PC-9 (cell line): ENCODE results near the gene POLDIP2. TPM values are rescaled to one million over a fixed set of nuclear protein-coding genes. Genes with fewer than 3 reads are reported as not detected.

Experiments
- BruUV-seq: library from RNA; stranded (reverse); fragments of 400-500 nt; replicated peaks from 2 replicates; lab custom pipeline; 2021; lab: Mats Ljungman, UMichigan
- CTCF ChIA-PET: fragments of 300-600 bp; sonication (Branson Sonifier 250); formaldehyde crosslinking; loops from one replicate; lab custom pipeline; 2022; ENCODE audit warnings: antibody characterized with exemption; lab: Charles Lee
- POLR2A ChIA-PET: fragments of 300-600 bp; sonication (Branson Sonifier 250); formaldehyde crosslinking; loops from one replicate; lab custom pipeline; 2022; ENCODE audit warnings: antibody characterized with exemption; ENCODE audit not compliant: unreplicated experiment; lab: Charles Lee
- DNase-seq, 2 experiments: peaks; one replicate each; pipeline versions ENCODE4 v3.0.0 to v3.0.0-alpha.2; 2015 to 2022; ENCODE audit warnings: mixed read lengths in 1 of 2
- H2AFZ ChIP-seq: fragments of 200-600 bp; sonication (generic); 2 replicates; pipeline ENCODE4 v1.8.1; 2017; ENCODE audit warnings: antibody characterized with exemption
- H3F3A ChIP-seq: fragments of 200-600 bp; sonication (generic); 2 replicates; pipeline ENCODE4 v1.8.1; 2017; ENCODE audit warnings: antibody characterized with exemption, mild to moderate bottlenecking, low read depth; ENCODE audit not compliant: insufficient read depth
- H3K27ac ChIP-seq: fragments of 200-600 bp; sonication (generic); 2 replicates; pipeline ENCODE4 v1.6.1; 2016; ENCODE audit warnings: mixed run types
- H3K27me3 ChIP-seq: fragments of 200-600 bp; sonication (generic); 2 replicates; pipeline ENCODE4 v1.6.1; 2016; ENCODE audit warnings: low read depth, mixed run types; ENCODE audit not compliant: insufficient read depth
- H3K36me3 ChIP-seq: fragments of 200-600 bp; sonication (generic); 2 replicates; pipeline ENCODE4 v1.6.1; 2016; ENCODE audit warnings: low read depth, mixed run types
- H3K4me1 ChIP-seq: fragments of 200-600 bp; sonication (generic); replicated peaks from 2 replicates; pipeline ENCODE4 v1.6.1; 2016; ENCODE audit warnings: mixed run types; ENCODE audit not compliant: insufficient read depth
- H3K4me2 ChIP-seq: fragments of 200-600 bp; sonication (generic); 2 replicates; pipeline ENCODE4 v1.6.1; 2017; ENCODE audit warnings: mixed run types
- H3K4me3 ChIP-seq: fragments of 200-600 bp; sonication (generic); 2 replicates; pipeline ENCODE4 v1.6.1; 2016; ENCODE audit warnings: mixed run types
- H3K79me2 ChIP-seq: fragments of 200-600 bp; sonication (generic); 2 replicates; pipeline ENCODE4 v1.6.1; 2017; ENCODE audit warnings: low read depth, mixed run types
- H3K9me2 ChIP-seq: fragments of 200-600 bp; sonication (generic); 2 replicates; pipeline ENCODE4 v1.8.1; 2017; ENCODE audit warnings: mild to moderate bottlenecking; ENCODE audit not compliant: insufficient read depth
- H3K9me3 ChIP-seq: fragments of 200-600 bp; sonication (generic); 2 replicates; pipeline ENCODE4 v1.8.1; 2016; ENCODE audit warnings: low read depth; ENCODE audit not compliant: insufficient read depth
- H4K20me1 ChIP-seq: fragments of 200-600 bp; sonication (generic); 2 replicates; pipeline ENCODE4 v1.8.1; 2017; ENCODE audit not compliant: insufficient read depth
- EZH2 ChIP-seq: fragments of 200-600 bp; sonication (generic); IDR thresholded peaks from 2 replicates; pipeline ENCODE4 v1.8.0; 2017; ENCODE audit warnings: antibody characterized with exemption, low read depth
- intact Hi-C: fragments of 100-400 bp; cut with micrococcal nuclease; formaldehyde crosslinking; loops from one replicate; pipeline ENCODE4 v1.10.0; 2022; ENCODE audit not compliant: unreplicated experiment
- total RNA-seq: library from RNA; stranded (reverse); gene quantifications from 2 replicates; pipeline ENCODE4 v1.2.3, GENCODE V29; 2021
- TF ChIP-seq, protein P1 (sequence below): fragments of 200-600 bp; sonication (generic); conservative IDR thresholded peaks from 2 replicates; pipeline ENCODE4 v1.6.1; 2017; ENCODE audit warnings: mixed run types, antibody characterized with exemption, mild to moderate bottlenecking, moderate library complexity

POLDIP2 gene
- total RNA-seq, 1 experiment from 2014 or later, result 98.2 TPM

DNA sequence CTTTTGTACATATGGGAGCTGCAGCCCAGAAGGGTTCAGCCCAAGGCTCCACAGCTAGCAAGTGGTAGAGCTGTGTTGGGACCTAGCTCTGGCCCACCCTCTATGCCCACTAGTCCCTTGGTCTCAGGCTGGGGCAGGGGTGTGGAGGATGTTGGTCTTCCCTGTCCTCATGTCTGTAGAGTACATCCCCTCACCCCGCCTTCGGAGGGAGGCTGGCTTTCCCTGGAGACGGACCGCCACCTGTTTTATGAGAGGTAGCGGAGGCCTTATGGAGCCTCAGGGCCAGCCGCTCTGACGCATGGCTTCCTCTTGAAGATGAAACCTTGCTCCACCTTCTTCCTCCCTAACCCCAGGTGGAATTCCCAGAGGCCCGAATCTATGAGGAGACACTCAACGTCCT lies 13.3 kb downstream of the POLDIP2 start:
- no TSS peak for BruUV-seq
- intact Hi-C loops, result no loop called here

DNA sequence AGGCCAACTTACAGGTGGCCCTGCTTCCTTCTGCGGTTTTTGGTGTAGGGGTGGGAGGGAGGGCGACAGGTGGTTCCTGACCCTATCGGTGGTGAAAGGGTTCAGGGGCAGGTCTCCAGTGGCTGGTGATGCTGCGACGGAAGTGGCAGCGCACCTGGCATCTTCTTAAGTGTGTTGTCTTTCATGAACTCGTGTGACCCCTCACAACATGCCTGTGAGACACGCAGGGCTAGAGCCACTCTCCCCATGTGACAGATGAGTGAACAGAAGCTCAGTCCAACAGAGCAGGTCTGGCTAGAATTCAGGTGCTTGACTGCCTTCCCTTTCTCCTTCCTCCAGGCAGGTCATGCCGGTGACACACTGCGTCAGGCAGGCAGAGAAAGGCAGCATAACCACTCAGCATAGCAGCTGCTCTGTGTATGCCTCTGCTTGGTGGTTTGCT lies 13.8 kb downstream of the POLDIP2 start:
- Histone ChIP-seq H3K27ac (no peak overlapping the region), H3K4me2 (no peak overlapping the region), H3K4me3 (no peak overlapping the region), H3K9me2 (no peaks in the 10 kb centered on the region), H3K9me3 (no peaks in the 10 kb centered on the region), H2AFZ (no peak overlapping the region), H3K27me3 (no peaks in the 10 kb centered on the region), H3K4me1 (peaks cover 26% of the 10 kb centered on the region), H3K79me2 (peaks cover 2% of the 10 kb centered on the region; the same call in 1 of the 2 replicates), H4K20me1 (peaks cover 6% of the 10 kb centered on the region), H3K36me3 (peaks cover 24% of the 10 kb centered on the region), H3F3A (peaks cover 39% of the 10 kb centered on the region)
- ChIA-PET POLR2A (no interaction called here), CTCF (no interaction called here)
- TF ChIP-seq EZH2, result no peak
- TF ChIP-seq, protein P1, sequence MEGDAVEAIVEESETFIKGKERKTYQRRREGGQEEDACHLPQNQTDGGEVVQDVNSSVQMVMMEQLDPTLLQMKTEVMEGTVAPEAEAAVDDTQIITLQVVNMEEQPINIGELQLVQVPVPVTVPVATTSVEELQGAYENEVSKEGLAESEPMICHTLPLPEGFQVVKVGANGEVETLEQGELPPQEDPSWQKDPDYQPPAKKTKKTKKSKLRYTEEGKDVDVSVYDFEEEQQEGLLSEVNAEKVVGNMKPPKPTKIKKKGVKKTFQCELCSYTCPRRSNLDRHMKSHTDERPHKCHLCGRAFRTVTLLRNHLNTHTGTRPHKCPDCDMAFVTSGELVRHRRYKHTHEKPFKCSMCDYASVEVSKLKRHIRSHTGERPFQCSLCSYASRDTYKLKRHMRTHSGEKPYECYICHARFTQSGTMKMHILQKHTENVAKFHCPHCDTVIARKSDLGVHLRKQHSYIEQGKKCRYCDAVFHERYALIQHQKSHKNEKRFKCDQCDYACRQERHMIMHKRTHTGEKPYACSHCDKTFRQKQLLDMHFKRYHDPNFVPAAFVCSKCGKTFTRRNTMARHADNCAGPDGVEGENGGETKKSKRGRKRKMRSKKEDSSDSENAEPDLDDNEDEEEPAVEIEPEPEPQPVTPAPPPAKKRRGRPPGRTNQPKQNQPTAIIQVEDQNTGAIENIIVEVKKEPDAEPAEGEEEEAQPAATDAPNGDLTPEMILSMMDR, result no peak
- intact Hi-C loops, result no loop called here
- BruUV-seq, result no TSS peak
- no peak for DNase-seq

More for the DNA sequence above, 13.3 kb downstream of the POLDIP2 start:
- H3K4me2 ChIP-seq, result no peak overlapping the region
- no peak for DNase-seq
- H3K4me3 ChIP-seq, result no peak overlapping the region
- H3K9me2 ChIP-seq, result no peaks in the 10 kb centered on the region
- H3K4me1 ChIP-seq, result peaks cover 26% of the 10 kb centered on the region
- peaks cover 3% of the 10 kb centered on the region; the same call in 1 of the 2 replicates for H4K20me1 ChIP-seq
- no peaks in the 10 kb centered on the region for H3K79me2 ChIP-seq
- peaks cover 24% of the 10 kb centered on the region for H3K36me3 ChIP-seq
- no peak overlapping the region for H3K27ac ChIP-seq
- H3F3A ChIP-seq, result peaks cover 44% of the 10 kb centered on the region
- ChIA-PET CTCF (no interaction called here), POLR2A (no interaction called here)
- H3K27me3 ChIP-seq, result no peaks in the 10 kb centered on the region
- no peak for TF ChIP-seq EZH2
- TF ChIP-seq, protein P1, result no peak
- H2AFZ ChIP-seq, result no peak overlapping the region
- no peaks in the 10 kb centered on the region for H3K9me3 ChIP-seq

DNA sequence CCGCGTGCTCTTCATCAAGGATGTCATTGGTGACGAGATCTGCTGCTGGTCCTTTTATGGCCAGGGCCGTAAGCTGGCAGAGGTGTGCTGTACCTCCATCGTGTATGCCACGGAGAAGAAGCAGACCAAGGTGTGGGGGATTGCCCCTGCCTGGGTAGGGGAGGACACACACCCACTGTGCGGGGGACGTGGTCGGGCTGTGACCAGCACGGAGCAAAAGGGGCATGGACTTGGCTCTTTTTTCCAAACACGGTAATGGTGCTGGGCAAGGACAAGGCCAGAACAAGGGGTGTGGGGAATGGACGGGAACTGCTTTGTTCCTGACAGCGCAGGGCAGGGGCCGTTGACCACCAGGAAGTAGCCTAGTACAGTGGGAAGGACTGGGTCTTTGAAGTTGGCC lies 15.0 kb downstream of the POLDIP2 start:
- intact Hi-C loops, result no loop called here
- ChIA-PET POLR2A (no interaction called here), CTCF (no interaction called here)
- Histone ChIP-seq H3K27me3 (no peaks in the 10 kb centered on the region), H2AFZ (no peak overlapping the region), H4K20me1 (peaks cover 13% of the 10 kb centered on the region), H3K79me2 (peaks cover 14% of the 10 kb centered on the region), H3K9me2 (no peaks in the 10 kb centered on the region), H3K4me2 (no peak overlapping the region), H3K36me3 (peaks cover 28% of the 10 kb centered on the region), H3K27ac (no peak overlapping the region), H3K4me1 (peaks cover 20% of the 10 kb centered on the region), H3K9me3 (no peaks in the 10 kb centered on the region), H3K4me3 (no peak overlapping the region), H3F3A (peaks cover 27% of the 10 kb centered on the region)
- BruUV-seq, result no TSS peak
- no peak for TF ChIP-seq EZH2
- TF ChIP-seq, protein P1, result no peak
- DNase-seq, result no peak
